ENCODE results near the gene IL17REL.

Gene IL17REL

GRCh38 chr22:49997932-49998717 lies 14.4 kb downstream of the IL17REL start:
- TF ChIP-seq, protein P1, sequence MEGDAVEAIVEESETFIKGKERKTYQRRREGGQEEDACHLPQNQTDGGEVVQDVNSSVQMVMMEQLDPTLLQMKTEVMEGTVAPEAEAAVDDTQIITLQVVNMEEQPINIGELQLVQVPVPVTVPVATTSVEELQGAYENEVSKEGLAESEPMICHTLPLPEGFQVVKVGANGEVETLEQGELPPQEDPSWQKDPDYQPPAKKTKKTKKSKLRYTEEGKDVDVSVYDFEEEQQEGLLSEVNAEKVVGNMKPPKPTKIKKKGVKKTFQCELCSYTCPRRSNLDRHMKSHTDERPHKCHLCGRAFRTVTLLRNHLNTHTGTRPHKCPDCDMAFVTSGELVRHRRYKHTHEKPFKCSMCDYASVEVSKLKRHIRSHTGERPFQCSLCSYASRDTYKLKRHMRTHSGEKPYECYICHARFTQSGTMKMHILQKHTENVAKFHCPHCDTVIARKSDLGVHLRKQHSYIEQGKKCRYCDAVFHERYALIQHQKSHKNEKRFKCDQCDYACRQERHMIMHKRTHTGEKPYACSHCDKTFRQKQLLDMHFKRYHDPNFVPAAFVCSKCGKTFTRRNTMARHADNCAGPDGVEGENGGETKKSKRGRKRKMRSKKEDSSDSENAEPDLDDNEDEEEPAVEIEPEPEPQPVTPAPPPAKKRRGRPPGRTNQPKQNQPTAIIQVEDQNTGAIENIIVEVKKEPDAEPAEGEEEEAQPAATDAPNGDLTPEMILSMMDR (conservative IDR thresholded peaks at IDR 0.05) = no peak
- H3K27ac ChIP-seq = no peak overlapping the region

DNA sequence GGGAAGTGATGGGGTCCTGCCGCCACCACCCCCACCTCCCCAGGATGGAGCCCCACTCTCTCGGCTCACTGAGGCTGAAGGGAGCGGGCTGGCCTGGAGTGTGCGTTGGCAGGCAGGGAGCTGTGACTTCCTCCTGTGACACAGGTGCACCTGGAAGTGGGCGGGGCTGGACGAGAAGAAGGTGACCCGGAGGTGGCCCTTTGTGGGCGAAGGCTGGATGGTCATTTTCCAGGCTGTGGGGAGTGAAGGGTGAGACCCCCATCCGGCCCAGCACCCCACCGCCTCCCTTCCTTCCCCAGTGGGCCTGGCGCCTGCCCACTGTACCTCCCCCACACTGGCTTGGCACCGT lies 15.3 kb downstream of the IL17REL start:
- TF ChIP-seq, protein P1 (conservative IDR thresholded peaks at IDR 0.05) = no peak
- no peak overlapping the region for H3K27ac ChIP-seq

DNA sequence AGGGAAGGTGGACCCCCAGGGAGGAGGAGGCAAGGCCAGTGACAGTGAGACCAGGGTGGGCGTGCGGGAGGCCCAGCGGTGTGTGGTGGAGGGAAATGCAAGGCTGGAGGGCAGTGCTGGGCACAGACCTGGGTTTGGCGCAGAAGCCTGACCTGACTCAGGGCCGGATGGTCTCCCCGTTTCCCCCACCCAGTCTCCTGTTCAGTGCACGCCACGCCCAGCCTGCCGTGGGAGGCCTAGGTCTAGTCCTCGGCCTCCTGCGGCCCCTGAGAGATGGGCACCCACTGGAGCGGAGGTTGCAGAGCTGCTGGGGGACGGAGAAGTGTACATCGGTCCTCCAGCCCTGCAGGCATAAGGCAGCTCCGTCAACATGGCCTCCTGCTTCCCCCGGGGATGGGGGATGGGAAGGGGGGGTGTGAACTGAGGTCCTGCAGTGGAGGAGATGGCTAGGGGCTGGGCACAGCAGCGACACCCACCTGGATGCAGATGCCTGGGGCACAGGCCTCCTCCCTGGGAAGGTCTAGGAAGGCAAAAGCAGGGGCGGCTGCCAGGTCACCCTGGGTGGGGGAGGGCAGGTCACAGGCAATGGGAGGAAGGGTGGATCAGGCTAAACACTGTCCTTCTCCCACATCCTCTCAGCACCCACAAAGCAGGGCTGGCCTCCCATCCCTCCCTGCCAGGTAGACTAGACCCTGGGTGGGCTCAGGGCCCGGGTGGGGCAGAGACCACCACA lies 15.9 kb downstream of the IL17REL start:
- TF ChIP-seq, protein P1 (conservative IDR thresholded peaks at IDR 0.05) = no peak
- no peak overlapping the region for H3K27ac ChIP-seq

GRCh38 chr22:49996119-49996517 lies 16.4 kb downstream of the IL17REL start:
- TF ChIP-seq, protein P1 (conservative IDR thresholded peaks at IDR 0.05) = no peak
- H3K27ac ChIP-seq = no peak overlapping the region

DNA sequence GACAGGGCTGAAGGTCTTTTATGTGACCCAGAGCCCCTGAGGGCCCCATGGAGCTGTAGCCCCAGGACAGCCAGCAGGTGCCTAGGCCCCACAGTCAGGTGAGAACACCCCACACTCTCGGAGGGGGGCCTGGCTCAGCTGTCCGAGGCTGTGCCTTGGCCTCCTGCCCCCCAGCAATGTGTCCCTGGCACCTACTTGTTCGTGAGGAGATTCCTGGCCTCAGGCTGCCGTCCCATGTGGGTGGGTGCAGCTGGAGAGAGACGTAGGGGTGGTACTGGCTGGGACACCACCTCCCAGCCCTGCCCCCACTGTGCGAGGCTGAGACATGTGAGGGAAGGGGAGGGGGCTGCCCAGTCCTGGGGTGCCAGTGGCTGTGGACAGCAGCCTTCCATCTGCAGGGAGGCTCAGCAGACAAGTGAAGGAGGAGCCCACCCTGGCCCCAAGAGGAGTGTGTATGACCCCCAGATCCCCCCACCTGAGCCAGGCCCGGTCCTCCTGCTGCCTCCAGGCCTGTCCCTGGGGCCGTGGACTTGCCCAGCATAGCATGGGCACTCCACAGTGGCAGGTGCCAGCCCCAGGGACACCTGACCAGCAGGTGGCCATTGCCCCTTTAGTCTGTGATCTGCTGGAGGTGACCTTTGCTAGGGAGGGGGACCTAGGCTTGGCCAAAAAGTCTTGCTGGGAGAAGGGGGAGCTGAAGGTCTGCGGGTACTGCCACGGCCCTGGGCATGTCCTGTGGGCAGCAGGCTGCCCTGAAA lies 17.0 kb downstream of the IL17REL start:
- no peak overlapping the region for H3K27ac ChIP-seq
- TF ChIP-seq, protein P1 (conservative IDR thresholded peaks at IDR 0.05) = no peak

GRCh38 chr22:49995041-49995360 lies 17.6 kb downstream of the IL17REL start:
- H3K27ac ChIP-seq = no peak overlapping the region
- TF ChIP-seq, protein P1 (conservative IDR thresholded peaks at IDR 0.05) = no peak

DNA sequence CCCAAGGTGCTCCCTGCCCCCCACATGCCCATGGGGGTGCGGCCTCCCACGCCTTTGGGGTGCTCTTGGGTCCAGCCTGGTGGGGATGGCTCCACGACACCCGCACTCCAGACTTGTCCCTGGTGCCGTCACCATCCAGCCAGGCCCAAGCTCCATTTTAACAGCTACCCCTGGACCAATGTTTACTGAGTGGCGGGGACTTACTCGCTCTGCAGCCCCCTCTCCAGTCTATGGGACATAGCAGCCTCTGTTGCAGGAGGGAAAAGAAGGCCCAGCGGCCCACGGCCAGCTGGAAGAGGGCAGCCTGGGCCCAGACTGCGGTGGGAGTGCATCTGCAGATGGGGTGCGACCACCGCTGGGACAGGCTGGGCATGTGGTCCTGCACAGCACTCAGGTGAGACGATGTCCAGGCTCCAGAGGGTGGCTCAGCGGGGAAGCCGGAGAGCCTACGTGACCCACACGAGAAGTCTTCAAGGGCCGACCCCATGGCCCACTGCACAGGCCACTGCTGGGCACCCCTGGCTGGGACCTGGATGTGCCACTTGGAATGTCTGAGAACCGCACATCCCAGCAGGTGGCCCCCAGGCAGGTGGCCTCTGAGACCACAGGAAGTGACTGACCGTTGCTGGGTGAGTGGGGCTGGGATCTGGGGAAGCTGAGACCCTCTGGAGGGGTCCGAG lies 18.1 kb downstream of the IL17REL start:
- TF ChIP-seq, protein P1 (conservative IDR thresholded peaks at IDR 0.05) = no peak
- no peak overlapping the region for H3K27ac ChIP-seq

All from VCaP (cell line).